ENCODE measurements around the gene AKT3.

GRCh38 chr1:243792401-243792800 is 57.6 kb downstream of the AKT3 start:
- TF ChIP-seq POLR2A (IDR thresholded peaks at IDR 0.05) (no peak), CTCF (IDR thresholded peaks at IDR 0.05) (no peak)

Measured in heart left ventricle (tissue), 13 donors.